Esophagus (tissue), 2 donors: Measurements from ENCODE around the gene ORMDL3. TPM values are rescaled to one million over a fixed set of nuclear protein-coding genes. Genes with fewer than 3 reads are reported as not detected.

Experiments used
- polyA plus RNA-seq, 2 donors: library from polyadenylated mRNA; stranded (reverse); fragments of 200-250 nt; gene quantifications; one replicate each; pipeline ENCODE4 v1.2.3, GENCODE V29; 2013
- donor health status: healthy with polysubstance abuse.
- donor health status: Bipolar disorder and iron deficiency.

ORMDL3 gene
- polyA plus RNA-seq, 2 donors, result 21.8 to 23.0 TPM

Other genes with a start within 250 kb of the ORMDL3 start
- gene PGAP3, start 239.5 kb downstream of the ORMDL3 start, polyA plus RNA-seq, result 10 to 100 TPM; 28.8 to 40.0 TPM
- 10 to 100 TPM; 68.4 to 98.1 TPM for gene ERBB2, start 227.5 kb downstream of the ORMDL3 start, polyA plus RNA-seq
- 10 to 100 TPM; 57.5 to 98.6 TPM for gene MIEN1, start 197.1 kb downstream of the ORMDL3 start, polyA plus RNA-seq
- gene GRB7, start 189.7 kb downstream of the ORMDL3 start, polyA plus RNA-seq, result 10 to 100 TPM; 43.7 to 55.0 TPM
- gene IKZF3, start 63.3 kb downstream of the ORMDL3 start, polyA plus RNA-seq, result under 1 TPM; 0.52 to 0.84 TPM
- gene ZPBP2, start 59.4 kb downstream of the ORMDL3 start, polyA plus RNA-seq, result not detected
- gene GSDMB, start 9.0 kb downstream of the ORMDL3 start, polyA plus RNA-seq, result 1 to 10 TPM; 3.1 to 7.7 TPM
- gene LRRC3C, start 131 bp upstream of the ORMDL3 start, polyA plus RNA-seq, result not detected
- under 1 TPM; 0.59 to 0.98 TPM for gene GSDMA, start 35.4 kb upstream of the ORMDL3 start, polyA plus RNA-seq
- gene PSMD3, start 53.2 kb upstream of the ORMDL3 start, polyA plus RNA-seq, result 10 to 100 TPM; 48.9 to 79.6 TPM
- gene CSF3, start 87.8 kb upstream of the ORMDL3 start, polyA plus RNA-seq, result under 1 TPM; 0.26 to 0.29 TPM
- gene MED24, start 126.8 kb upstream of the ORMDL3 start, polyA plus RNA-seq, result 10 to 100 TPM; 37.7 to 43.7 TPM
- 10 to 100 TPM; 10.5 to 11.0 TPM for gene THRA, start 135.4 kb upstream of the ORMDL3 start, polyA plus RNA-seq
- 10 to 100 TPM; 23.6 to 24.6 TPM for gene NR1D1, start 173.0 kb upstream of the ORMDL3 start, polyA plus RNA-seq
- gene MSL1, start 194.4 kb upstream of the ORMDL3 start, polyA plus RNA-seq, result 10 to 100 TPM; 42.1 to 59.5 TPM
- 10 to 100 TPM; 24.3 to 24.6 TPM for gene CASC3, start 212.9 kb upstream of the ORMDL3 start, polyA plus RNA-seq
- 100 to 1,000 TPM; 109 to 282 TPM for gene RAPGEFL1, start 249.9 kb upstream of the ORMDL3 start, polyA plus RNA-seq